Stimulated activated naive CD8-positive, alpha-beta T cell treated with anti-CD3 and anti-CD28 coated beads, Interleukin-15, Interleukin-2, amounts not matched to agents 100 U/mL and 50 U/mL, for 24 hours (primary cell): Measurements from ENCODE around the gene CAMKMT.
"Not testable (repeated sequence)": the region's sequence is repeated elsewhere in the genome, so short reads cannot be mapped to it uniquely, and the experiment has no call there.

Experiments
- ATAC-seq: fragments of 150-1000 bp; cut with Tn5 transposase; one replicate; pipeline ENCODE4 v1.10.0; 2021
- DNase-seq: peaks from one replicate; pipeline ENCODE4 v3.0.0; 2021

The CAMKMT gene

DNA sequence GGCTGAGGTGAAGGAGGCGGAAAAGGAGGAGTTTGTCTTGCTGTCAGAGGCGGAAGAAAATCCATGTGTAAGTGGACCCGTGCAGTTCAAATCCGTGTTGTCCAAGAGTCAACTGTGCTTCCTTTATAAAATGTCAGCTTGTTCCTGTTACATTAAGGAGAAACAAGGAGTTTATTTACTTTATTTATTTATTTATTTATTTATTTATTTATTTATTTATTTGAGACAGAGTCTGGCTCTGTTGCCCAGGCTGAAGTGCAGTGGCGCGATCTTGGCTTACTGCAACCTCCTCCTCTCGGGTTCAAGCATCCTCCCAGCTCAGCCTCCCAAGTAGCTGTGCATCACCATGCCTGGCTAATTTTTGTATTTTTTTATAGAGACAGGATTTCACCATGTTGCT, 143.9 kb downstream of the CAMKMT start:
- not testable (repeated sequence) for DNase-seq, ATAC-seq

DNA sequence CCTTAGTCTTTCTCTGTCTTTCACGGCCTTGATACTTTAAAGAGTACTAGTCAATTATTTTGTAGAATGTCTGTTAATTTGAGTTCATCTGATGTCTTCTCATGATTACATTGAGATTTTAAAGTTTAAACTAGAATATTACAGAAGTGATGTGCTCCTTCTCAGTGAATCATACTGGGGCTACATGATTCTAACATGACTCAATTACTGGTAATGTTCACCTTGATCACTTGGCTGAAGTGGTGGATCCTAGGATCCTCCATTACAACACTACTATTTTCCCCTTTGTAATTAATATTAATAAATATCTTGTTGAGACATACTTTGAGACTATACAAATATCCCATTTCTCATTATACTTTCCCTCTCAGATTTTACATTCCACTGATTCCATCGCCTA, 148.5 kb downstream of the CAMKMT start:
- ATAC-seq (no peak), DNase-seq (no peak)

DNA sequence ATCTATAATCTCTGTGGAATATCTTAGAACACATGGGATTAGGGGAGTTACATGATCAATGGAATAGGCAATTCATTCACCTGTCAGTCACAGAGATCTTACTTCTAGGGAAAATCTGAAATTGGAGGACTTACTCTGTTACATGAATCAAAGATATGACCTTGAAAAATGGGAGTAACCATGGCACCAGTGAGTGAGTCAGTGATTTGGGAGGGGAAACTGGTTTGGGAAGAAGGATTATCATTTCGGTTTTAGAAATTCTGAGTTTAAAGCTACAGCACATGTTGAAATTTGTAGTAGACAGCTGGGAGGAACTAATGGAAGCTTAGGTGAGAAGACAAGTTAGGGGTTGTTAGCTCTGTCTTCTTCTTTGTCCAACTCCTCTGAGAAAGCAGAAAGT, 153.7 kb downstream of the CAMKMT start:
- DNase-seq (no peak), ATAC-seq (no peak)

DNA sequence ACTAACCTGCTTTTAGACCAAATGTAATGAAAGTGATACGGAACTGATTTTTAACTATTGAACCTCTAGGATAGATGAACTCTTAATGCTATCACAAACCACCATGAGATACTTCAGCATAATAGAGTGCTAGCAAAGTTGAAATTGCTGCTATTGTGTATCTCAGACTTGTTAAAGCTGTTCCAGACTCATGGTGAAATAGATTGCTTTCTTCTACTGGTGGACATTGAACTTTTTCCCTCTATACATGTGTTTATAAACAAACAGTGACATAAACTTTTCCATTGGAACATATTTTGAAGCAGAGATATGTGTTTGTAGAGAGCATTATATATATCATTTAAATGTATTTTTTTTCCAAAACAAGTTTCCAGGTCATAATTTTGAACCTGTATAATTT, 157.3 kb downstream of the CAMKMT start:
- ATAC-seq: no peak

DNA sequence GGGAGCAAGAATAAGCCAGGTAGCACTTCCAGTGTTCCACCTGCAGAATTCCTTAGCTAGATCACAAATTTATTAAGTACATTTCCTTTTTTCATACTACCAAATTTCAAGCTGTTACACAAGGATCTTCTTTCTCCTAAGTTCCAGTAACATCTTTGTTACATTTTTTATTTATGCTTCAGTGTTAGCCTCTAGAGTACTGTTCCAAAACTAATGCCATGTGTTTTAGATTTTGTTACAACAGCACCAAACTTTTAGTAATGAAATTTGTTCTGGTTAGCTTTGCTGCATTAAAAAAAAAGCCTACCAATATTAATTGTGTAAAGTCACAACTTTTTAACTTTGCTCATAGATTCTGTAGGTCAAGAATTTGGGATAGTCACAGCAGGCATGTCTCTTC, 161.1 kb downstream of the CAMKMT start:
- ATAC-seq: no peak
- DNase-seq: no peak

More for the DNA sequence above, 157.3 kb downstream of the CAMKMT start:
- DNase-seq: no peak

DNA sequence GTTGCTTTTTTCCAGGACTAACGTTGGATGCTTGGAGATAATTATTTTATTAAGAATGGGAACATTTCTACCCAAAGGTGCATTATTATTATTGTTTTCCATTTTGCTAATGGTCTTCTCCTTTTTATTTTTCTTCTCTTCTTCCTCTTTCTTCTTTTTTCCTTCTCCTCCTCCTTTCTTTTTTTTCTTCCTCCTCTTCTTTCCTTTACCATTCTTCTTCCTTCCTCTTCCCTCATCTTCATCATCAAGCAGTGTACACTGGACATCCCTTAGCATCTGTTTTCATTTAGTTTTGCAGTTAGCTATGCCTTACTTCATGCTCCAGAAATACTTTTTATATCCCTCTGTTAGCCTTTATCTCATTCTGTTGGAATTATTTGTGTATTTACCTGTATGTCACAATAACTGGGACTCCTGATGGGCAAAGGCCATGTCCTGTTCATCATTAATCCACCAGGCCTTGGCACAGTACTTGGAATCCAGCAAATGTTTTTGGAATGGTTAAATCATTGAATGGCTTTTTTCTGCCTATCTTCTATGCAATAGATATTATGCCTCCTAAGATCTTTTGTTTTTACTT, 162.7 kb downstream of the CAMKMT start:
- DNase-seq (no peak), ATAC-seq (no peak)

DNA sequence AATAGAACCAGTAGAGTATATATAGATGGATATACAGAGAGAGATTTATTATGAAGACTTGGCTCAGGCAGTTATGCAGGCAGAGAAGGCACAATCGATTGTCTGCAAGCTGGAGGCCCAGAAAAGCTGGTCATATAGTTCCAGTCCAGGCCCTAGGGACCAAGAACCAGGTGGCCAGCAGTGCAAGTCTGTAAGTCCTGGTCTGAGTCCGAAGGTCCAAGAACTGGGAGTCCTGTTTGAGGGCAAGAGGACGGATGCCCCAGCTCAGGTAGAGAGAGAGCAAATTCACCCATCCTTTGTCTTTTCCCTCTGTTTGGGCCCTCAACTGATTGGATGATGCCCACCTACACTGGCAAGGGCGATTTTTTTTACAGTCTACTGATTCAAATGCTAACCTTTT, 164.6 kb downstream of the CAMKMT start:
- ATAC-seq: no peak

DNA sequence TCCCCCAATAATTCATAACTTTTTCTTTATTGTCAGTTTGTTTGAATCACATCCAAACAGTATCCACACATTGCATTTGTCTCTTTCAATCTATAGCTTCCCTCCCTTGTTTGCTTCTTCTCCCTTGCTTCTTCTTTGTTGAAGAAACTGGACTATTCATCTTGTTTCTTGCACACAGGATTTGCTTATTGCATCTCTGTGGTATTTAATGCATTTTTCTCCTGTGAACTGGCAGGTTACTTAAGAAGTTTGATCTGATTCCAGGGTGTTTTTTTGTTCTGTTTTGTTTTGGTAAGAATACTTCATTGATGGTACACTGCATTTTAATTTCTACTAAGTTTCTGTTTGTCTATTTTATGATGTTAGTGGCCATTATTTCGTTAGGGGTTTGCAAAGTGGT, 166.8 kb downstream of the CAMKMT start:
- DNase-seq (no peak), ATAC-seq (no peak)

More for the DNA sequence above, 164.6 kb downstream of the CAMKMT start:
- no peak for DNase-seq

DNA sequence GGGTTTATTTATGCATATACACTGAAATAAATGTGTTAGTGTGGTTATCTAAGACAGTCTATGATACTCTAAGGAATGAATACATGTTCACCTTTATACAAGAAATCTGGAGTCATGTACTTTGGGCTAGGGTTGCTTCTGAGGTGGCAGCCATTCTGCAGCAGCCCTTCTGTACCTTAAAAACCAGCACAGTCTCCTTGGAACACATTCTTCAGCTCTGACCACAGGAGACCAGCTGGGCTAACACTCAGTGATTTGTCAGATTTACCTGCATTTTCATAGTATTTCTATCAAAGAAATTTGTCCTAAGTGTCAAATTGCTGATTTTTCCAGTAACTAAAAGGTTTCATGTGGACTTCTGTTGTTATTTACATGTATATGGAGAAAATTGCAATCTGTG, 167.7 kb downstream of the CAMKMT start:
- ATAC-seq (no peak), DNase-seq (no peak)

DNA sequence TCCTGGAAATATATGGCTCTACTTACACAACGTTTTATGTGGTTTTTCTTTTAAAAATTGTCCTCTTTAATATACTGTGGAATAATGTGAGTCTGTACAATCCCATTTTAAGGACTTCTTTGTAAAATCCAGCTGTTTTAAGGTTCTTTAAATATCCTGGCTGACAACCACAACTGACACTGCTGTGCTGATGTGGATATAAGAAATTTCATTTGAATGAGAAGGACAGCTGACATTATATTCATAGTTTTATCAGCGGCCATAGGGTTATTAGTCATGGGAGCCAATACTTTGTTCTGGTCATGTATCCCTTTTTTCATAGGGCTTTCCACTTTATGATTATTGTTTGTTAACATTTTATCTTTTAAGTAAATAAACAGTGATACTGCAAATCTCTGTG, 169.5 kb downstream of the CAMKMT start:
- ATAC-seq (no peak), DNase-seq (no peak)

DNA sequence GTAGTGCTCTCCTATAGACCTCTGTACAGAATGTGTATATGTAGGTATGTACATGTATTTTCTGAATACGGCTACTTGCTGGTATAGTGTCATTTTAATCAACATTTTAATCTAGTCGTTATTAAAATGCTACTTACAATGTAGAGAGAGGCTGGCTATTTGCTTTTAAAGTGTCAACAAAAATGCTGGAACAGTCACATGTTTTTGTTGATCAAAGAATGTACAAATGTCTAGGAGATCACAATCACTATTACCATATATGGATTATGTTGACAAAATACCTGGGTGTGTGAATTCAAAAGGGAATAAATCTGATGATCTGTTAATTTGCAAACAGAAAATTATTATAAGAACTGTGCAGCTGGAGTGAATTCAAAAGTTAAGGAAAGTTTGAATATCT, 170.3 kb downstream of the CAMKMT start:
- ATAC-seq: no peak
- no peak for DNase-seq

DNA sequence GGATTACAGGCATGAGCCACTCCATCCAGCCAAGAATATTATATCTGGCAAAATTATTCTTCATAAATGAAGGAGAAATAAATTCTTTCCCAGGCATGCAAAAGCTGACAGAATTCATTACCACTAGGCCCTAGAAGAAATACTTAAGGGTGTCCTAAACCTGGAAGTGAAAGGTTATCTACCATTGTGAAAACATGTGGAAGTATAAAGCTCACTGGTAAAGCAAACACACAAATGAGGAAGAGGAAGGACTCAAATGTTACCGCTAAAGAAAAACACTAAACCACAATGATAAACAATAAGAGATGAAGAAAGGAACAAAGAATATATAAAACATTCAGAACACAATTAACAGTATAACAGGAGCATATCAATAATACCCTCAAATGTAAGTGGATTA, 171.8 kb downstream of the CAMKMT start:
- no peak for DNase-seq
- no peak for ATAC-seq

DNA sequence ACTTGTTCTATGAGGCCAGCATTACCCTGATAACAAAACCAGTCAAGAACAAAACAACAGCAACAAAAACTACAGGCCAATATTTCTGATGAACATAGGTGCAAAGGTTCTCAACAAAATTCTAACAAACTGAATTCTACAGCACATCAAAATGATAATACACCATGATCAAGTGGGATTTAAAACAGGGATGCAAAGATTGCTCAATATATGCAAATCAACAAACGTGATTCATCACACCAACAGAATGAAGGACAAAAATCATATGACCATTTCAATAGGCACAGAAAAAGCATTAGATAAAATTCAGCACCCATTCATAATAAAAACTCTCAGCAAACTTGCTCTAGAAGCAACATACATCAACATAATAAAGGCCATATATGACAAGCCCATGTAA, 173.6 kb downstream of the CAMKMT start:
- ATAC-seq: no peak

DNA sequence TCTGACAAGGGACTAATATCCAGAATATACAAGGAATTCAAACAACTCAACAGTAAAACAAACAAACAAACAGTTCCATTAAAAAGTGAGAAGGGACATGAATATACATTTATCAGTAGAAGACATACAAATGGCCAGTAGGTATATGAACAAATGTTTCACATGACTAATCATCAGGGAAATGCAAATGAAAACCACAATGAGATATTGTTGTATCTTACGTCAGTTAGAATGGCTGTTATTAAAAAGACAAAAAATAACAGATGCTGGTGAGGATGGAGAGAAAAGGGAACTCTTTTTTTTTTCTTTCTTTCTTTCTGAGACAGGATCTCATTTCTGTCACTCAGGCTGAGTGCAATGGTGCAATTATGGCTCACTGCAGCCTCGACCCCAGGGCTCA, 175.5 kb downstream of the CAMKMT start:
- ATAC-seq (no peak), DNase-seq (no peak)

More for the DNA sequence above, 173.6 kb downstream of the CAMKMT start:
- DNase-seq: no peak

DNA sequence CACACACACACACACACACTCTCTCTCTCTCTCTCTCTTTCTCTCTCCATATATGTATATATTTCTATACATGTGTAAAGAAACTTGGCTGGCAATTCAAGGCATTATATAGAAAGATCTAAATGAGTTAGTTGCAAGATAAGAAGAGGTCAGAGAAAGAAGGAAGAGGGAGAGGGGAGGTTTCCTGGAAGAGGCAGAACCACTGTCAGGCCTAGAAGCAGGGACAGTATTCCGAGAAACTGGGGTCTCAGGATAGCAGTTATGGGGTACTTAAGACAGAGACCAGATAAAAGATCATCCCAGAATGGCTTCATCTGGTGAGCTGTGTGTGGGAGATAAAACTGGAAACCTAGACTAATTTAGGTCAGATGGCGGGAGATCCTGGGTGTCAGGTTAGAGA, 180.8 kb downstream of the CAMKMT start:
- ATAC-seq: no peak

DNA sequence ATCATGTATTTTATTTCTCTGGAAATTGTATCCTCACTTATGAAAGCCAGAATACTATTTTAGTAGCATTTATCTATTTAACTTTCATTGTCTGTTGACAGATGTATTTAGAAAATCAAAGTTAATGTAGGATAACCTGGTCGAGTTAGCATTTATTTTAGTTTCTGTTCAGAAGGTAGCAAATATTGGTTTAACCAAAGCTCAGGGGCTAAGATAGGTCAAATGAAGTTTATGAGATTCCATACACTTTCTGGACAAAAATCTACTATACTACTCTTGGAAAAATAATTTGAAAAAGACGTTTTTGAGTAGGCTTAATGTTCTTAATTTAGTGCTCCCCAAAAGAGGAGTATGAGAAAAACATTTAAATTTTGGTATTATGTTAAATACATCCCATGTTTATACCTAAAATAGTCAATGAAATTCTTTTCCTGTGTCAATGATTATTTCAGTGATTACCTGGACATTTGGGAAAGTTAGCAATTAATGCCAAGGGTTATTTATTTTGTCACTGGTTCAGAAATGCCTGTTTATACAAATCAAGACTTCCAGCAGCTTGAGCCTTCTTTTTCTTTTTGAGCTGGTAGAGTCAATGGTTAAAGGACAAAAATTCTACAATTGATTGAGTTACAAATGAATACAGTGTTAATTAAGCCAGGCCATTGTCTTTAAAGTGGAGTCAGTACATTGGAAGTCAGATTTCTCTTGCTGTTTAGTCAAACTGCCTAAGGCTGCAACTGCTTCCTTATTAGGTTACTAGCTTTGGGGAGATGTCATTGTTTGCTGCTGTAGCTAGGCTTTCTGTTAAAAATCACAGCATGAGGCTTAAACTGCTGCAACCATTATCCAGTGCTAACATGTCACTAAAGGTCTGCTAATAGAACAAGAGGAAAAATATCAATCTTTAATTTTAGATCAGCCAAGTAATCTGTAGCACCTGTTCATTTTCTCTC, 182.3 kb downstream of the CAMKMT start:
- ATAC-seq: no peak
- no peak for DNase-seq

More for the DNA sequence above, 180.8 kb downstream of the CAMKMT start:
- DNase-seq: no peak

DNA sequence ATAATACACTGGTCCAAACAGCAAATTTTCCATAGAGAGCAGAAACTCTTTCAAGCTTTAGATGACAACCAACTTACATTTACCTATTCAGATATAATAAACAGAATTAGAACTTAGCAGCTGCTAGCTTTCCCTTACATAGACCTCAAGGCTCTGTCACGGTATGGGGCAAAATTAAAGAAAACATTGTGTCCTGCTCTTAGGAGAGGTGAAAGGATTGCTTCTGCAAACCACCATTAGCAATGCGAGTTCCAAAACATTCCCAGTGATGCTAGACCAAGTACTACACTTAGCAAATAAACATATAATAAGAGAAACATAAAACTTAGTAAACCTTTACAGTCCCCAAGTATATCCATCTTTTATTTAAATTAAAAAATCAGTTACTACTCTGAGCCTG, 183.3 kb downstream of the CAMKMT start:
- ATAC-seq (no peak), DNase-seq (no peak)

DNA sequence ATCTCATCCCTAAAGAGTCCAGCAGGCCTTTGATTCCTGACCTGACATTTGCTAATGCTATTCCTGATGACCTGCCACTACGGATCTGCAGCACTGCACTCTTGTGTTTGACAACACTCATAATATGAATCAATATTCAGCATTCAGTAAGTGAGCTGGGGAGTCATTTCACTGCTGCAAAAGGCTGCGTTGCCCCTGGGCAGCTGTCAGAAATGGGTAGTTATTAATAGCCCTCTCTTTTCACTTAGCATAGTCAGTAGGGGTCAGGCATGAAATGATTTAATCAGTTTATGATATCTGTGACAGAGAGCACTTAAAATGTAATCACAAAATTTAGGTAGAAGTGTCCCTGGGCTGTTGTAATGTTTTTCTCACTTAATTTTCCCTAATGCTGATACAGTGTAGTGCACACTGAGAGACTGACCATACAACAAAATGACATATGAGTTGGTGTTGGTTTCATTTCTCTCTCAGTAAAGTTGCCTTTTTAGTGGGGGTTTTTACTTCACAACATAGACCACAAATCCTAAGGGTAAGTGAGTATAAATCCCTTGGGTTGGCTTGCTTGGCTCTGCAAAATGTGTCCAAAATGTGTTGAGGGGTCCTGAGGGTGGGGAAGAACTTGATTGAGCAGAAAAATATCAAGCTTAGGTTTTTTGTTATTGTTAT, 184.8 kb downstream of the CAMKMT start:
- no peak for DNase-seq
- no peak for ATAC-seq

DNA sequence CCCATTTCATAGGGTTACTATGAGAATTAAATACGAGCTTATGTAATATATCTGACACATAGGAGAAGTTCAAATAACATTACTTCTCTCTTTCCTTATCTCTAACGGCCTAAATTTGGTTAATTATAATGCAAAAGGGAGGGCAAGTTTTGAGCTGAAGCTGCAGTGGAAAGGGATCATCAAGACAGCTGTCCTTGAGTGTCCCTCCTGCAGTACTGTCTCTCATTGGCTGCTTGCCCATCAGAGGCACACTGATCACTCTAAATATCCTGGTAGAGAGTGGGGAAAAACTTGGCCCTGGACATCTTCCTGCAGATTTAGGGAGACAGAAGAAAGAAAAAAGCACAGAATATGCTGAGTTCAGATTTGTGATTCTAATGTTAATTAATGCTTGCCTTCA, 186.0 kb downstream of the CAMKMT start:
- no peak for DNase-seq
- no peak for ATAC-seq

DNA sequence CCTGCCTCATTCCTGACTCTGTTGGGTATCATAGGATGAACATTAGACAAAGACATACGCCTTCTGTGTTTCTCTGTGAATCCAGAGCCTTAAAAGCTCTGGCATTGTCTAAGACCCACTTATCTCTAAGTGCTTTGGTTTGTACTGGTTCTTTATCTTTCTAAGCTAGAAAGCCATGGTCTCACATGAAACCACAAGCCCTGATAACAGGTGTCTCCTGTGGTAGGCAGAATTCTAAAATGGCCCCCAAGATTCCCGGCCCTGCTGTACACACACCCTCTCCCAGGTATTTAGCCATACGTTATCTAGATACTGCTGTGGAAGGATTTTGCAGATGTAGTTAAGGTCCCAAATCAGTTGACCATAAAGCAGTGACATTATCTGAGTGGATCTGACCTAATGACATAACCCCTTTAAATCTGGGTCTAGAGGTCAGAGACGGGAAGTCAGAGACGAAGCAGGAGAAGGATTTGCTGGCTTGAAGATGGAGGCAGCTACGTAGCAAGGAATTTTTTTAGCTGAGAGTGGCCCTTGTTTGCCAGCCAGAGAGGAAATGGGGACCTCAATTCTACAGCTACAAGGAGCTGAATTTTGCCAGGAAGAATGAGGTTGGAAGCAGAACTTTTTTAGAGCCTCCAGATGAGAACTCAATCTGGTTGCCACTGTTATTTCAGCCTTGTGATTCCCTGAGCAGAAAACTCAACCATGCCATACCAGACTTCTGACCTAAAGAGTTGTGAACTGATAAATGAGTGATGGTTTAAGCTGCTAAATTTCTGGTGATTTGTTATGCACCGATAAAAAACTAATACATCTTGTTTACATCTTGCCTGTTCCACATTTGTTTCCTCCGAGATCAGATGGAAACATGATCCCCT, 186.7 kb downstream of the CAMKMT start:
- DNase-seq (no peak), ATAC-seq (no peak)

DNA sequence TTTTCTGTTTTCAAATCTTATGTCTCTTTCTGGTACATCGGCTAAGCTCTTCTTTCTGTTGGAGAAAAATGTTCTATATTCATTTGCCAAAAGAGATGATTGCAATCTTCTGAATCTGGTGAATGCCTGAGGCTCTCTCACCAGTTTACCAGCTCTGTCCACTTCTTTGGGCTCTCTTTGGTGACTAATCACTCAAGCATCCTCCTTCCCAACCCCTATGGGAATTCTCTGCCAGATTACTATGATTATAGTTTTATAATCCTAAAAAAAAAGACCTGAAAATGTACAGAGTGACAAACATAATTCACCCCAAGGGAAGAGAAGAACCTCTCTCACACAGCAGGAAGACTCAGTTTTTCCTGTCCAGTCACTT, 187.3 kb downstream of the CAMKMT start:
- no peak for DNase-seq
- no peak for ATAC-seq

DNA sequence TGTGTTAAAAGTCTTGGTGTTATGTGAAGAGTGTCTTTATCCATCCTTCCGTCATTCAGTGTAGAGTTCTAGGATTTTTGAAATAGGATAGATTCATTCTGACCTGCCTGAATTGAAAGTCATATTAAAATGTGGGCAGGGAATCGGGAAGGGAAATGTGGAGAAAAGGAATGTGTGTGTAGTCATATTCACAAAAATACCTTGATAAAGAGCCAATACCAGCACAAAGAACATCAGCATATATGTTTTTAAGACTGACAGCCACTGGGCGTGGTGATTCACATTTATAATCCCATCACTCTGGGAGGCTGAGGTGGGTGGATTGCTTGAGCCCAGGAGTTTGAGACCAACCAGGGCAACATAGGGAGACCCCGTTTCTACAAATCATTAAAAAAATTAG, 188.1 kb downstream of the CAMKMT start:
- no peak for ATAC-seq
- DNase-seq: no peak
